ENCODE results near the gene MX1. TPM values are rescaled to one million over a fixed set of nuclear protein-coding genes. Genes with fewer than 3 reads are reported as not detected.

Gene MX1
- total RNA-seq, 1 experiment from 2014 or later: 2.0 TPM

GRCh38 chr21:41435706-41436105 is 9.7 kb downstream of the MX1 start:
- DNase-seq (ENCODE audit: low read depth, low spot score) (no peak), ATAC-seq (no peak)
- Histone ChIP-seq H3K27ac (ENCODE audit: low read depth, low read length) (no peak overlapping the region), H3K79me2 (ENCODE audit: insufficient read depth, low read length) (no peaks in the 10 kb centered on the region), H3K9me2 (ENCODE audit: insufficient read depth) (no peaks in the 10 kb centered on the region), H3K4me1 (ENCODE audit: control insufficient read depth in 1 of 2, insufficient read depth in 2 of 2, low read length in 2 of 2) (no peaks in the 10 kb centered on the region), H3K27me3 (ENCODE audit: insufficient read depth, low read length) (no peaks in the 10 kb centered on the region), H3K36me3 (ENCODE audit: control insufficient read depth in 1 of 2, insufficient read depth in 2 of 2, low read length in 2 of 2) (no peaks in the 10 kb centered on the region), H2AFZ (ENCODE audit: low read depth, low read length, poor library complexity, severe bottlenecking) (no peak overlapping the region), H4K20me1 (ENCODE audit: insufficient read depth) (no peaks in the 10 kb centered on the region), H3K4me3 (replicated peaks in 1 of 2; ENCODE audit: low read depth in 1 of 2, low read length in 2 of 2) (no peak overlapping the region), H3K4me2 (ENCODE audit: low read length) (no peak overlapping the region), H3K9ac (ENCODE audit: low read length) (no peak overlapping the region), H3K9me3 (ENCODE audit: control insufficient read depth in 1 of 2, insufficient read depth in 1 of 2, low read depth in 1 of 2, low read length in 2 of 2) (peaks cover 0 to 9% of the 10 kb centered on the region in 2 experiments; a peak in 2 of 4 replicates)
- ChIA-PET CTCF (no interaction called here), RAD21 (ENCODE audit: low non-redundant PET in 1 of 2, low total read pairs in 2 of 2, uncharacterized antibody in 2 of 2, unreplicated experiment in 2 of 2) (no interaction called here), POLR2A (no interaction called here)
- no peak for TF ChIP-seq FOSL1 (IDR thresholded peaks at IDR 0.05; ENCODE audit: low read depth)
- TF ChIP-seq EZH2 (IDR thresholded peaks at IDR 0.05): no peak
- no peak for TF ChIP-seq CEBPB (IDR thresholded peaks at IDR 0.05; ENCODE audit: low read depth)
- TF ChIP-seq ELF1 (IDR thresholded peaks at IDR 0.05; ENCODE audit: borderline replicate concordance, low read depth): no peak
- no peak for TF ChIP-seq MAX (IDR thresholded peaks at IDR 0.05)
- no peak for TF ChIP-seq CBX3 (IDR thresholded peaks at IDR 0.05; ENCODE audit: low read depth)
- no peak for TF ChIP-seq REST (IDR thresholded peaks at IDR 0.05; ENCODE audit: low read depth)
- no peak for TF ChIP-seq SIN3A (IDR thresholded peaks at IDR 0.05; ENCODE audit: low read depth)
- TF ChIP-seq ZBTB33 (IDR thresholded peaks at IDR 0.05; ENCODE audit: extremely low read depth, insufficient replicate concordance, low read length): no peak
- no TSS peak for BruUV-seq (replicated peaks)
- intact Hi-C loops (cut with micrococcal nuclease): no loop called here
